Epithelial cell of esophagus (primary cell): ENCODE measurements around the gene ALDH18A1.

Experiments used
- DNase-seq: peaks from one replicate; pipeline ENCODE4 v3.0.0; 2010; ENCODE audit warnings: low read depth
- H3K4me3 ChIP-seq: 2 replicates; pipeline ENCODE4 v1.5.1; 2011; ENCODE audit warnings: mild to moderate bottlenecking, low read length, control low read depth
- TF ChIP-seq, protein P1 (sequence below): IDR thresholded peaks from 2 replicates; pipeline ENCODE4 v1.5.1; 2011; ENCODE audit warnings: low read depth, mild to moderate bottlenecking, low read length, control low read depth, inconsistent platforms; ENCODE audit not compliant: insufficient read depth; ENCODE audit errors: missing control alignments

The ALDH18A1 gene

DNA sequence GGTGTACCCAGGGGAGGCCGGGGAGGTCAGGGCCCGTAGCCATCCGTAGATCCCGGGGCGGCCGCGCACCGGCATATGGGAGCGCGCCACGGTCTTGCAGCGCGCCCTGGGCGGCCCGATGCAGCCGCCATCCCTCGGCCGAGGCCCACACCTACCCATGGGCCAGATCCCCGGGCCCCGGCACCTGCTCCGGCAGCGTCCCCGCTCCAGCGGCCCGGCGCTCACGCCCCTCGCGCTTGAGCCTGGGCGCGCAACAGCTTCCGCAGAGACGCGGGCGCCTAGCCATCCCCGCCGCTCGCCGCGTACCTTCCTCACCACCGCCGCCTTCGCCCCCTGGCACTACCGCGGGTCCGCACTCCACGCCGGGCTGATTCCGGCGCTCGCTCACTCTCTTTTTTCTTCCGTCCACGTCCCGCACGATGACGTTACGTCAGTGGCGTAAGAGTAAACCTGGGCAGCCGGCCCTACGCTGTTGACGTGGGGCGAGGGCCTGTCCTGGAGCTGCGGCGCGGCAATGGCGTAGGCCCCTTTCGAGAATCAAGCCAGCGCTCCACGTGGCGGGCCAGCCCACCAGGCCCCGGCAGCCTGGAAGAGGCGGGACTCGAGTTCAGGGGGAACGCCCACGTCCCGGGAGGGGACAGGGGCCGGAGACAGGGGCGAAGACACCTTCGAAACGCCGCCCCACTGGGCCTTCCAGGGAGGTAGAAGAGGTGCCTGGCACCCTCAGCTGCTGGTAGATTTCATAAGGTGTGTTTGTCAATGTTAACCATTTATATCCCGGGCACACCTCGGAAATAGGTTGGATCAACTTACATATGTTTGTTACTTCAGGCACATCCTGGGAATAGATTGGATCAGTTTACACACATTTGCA lies at the start of gene ALDH18A1:
TSS of gene ALDH18A1 (minus strand) at position 421 of the 874 bp plus-strand sequence. CDS start 3,334 bp downstream, outside the sequence.
- peak within 1 kb of the TSS; percentile 77 for H3K4me3 ChIP-seq
- peak; percentile 84 for DNase-seq
- TF ChIP-seq, protein P1, sequence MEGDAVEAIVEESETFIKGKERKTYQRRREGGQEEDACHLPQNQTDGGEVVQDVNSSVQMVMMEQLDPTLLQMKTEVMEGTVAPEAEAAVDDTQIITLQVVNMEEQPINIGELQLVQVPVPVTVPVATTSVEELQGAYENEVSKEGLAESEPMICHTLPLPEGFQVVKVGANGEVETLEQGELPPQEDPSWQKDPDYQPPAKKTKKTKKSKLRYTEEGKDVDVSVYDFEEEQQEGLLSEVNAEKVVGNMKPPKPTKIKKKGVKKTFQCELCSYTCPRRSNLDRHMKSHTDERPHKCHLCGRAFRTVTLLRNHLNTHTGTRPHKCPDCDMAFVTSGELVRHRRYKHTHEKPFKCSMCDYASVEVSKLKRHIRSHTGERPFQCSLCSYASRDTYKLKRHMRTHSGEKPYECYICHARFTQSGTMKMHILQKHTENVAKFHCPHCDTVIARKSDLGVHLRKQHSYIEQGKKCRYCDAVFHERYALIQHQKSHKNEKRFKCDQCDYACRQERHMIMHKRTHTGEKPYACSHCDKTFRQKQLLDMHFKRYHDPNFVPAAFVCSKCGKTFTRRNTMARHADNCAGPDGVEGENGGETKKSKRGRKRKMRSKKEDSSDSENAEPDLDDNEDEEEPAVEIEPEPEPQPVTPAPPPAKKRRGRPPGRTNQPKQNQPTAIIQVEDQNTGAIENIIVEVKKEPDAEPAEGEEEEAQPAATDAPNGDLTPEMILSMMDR: no peak

DNA sequence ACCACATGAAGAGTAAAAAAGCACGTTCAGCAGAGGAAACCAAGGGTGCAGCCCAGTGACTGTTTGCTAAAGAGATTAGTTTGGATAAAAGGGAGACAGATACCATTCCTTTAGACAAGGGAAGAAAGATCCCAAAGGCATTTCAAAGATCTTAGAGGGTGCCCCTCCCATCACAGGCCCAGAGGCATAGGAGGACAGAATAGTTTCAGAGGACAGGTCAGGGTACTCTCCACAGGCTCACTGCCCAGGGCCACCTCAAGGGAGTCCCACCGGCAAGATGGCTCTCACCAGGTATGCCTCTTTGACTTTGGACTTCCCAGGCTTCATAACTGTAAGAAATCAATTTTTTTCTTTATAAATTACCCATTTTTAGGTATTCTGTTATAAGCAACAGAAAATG lies 41.9 kb upstream of the ALDH18A1 start:
- TF ChIP-seq, protein P1: no peak
- DNase-seq: no peak
- H3K4me3 ChIP-seq: no peak overlapping the region

DNA sequence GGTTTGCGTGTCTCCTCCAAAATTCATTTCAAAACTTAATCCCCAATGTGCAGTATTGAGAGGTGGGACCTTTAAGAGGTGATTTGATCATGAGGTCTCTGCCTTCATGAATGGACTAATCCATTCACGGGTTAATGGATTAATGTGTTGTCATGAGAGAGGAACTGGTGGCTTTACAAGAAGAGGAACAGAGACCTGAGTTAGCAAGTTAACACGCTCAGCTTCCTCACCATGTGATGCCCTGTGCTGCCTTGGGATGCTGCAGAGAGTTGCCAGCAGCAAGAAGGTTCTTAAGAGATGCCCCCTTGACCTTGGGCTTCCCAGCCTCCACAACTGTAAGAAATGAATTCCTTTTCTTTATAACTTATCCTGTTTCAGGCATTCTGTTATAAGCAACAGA lies 40.9 kb upstream of the ALDH18A1 start:
- H3K4me3 ChIP-seq: no peak overlapping the region
- no peak for DNase-seq

DNA sequence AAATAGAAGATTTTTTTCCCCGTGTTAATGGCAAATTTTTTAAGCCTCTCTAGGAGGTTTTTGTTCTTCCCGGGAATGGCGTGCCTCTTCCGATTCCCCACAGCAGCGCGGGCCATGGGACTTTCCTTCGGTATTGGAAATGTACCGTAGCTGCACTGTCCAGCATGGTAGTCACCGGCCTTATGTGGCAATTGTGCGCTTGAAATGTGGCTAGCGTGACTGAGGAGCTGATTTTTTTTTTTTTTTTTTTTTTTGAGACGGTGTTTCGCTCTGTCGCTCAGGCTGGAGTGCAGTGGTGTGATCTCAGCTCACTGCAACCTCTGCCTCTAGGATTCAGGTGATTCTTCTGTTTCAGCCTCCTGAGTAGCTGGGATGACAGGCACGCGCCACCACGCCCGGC lies 38.2 kb upstream of the ALDH18A1 start:
- no peak for DNase-seq
- no peak overlapping the region for H3K4me3 ChIP-seq
- TF ChIP-seq, protein P1: no peak

More for the DNA sequence above, 40.9 kb upstream of the ALDH18A1 start:
- TF ChIP-seq, protein P1: no peak

DNA sequence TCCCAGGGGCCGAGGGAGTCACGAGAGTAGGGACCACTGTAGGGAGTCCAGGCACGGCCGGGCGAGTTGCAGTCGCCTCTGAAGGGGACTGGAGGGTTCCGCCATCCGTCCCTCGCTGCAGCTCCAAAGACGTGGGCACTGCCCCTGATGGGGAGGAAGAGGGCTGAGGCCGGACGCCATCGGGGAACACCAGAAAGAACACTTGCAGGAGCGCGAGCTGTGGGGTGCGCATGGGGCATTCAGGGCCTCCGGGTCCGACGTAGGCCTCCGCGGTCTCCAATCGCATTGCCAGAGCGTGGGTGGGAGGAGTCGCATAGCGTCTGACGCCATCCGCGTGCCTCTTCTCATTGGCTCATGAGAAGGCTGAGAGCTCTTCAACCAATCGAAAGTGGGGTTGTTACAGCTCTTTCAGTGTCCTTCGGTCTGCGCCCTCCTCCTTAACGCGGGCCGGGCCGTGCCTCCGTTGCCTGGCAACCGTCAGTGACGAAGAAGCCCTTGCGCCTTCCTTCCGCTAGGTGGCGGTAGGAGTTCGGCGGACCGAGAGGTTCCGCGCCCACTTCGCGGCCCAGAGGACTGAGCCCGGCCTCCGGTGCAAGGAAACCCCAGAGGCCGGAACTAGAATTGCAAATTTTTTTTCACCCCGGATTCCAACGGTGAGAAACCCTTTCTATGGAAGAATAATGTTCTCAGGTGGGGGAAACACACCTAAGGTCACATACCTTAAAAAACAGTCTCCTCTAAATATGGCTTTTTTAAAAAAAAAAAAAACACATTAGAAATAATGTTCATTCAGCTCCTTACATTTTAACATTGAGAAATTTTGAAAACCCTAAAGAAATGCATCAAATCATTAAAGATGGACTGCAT lies 37.4 kb upstream of the ALDH18A1 start, which contains the start of gene TCTN3:
TSS of gene TCTN3 (minus strand) at position 260 of the 867 bp plus-strand sequence. CDS start at position 232, 28 bp downstream.
- H3K4me3 ChIP-seq: peak within 1 kb of the TSS; percentile 96
- peak; percentile 100 for DNase-seq
- TF ChIP-seq, protein P1: peak; percentile 95

DNA sequence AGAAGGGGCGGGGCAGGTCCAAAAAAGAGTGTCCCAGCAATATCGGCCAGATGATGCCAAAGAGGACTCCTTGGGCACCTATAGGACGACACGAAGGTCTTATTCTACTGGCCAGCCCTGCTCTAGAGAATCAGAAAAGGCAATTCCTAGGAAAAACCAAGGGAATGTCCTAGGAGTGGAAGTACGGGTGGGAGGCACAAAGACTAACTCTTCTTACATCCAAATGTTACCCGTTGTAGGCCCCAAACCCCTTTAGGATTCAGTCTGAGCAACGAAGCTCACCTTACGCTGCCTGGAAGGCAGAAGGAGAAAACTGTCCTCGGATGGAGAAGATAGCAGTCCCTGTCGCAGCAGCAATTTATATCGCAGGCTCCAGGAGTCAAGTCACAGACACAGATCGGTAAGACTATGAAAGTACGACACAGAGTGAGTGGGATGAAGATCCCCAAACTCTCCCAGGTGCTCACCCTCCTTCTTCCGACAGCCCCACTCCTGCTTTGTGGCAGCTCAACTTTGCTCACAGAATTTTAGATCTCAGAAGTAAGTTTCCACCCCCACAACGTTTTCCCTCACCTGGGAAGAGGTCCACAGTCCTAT lies 36.7 kb upstream of the ALDH18A1 start:
- TF ChIP-seq, protein P1: no peak
- DNase-seq: peak; percentile 2
- peak overlapping the region; percentile 96 for H3K4me3 ChIP-seq
